Testis (tissue), 3 donors: ENCODE results near the gene FHOD1. TPM values are rescaled to one million over a fixed set of nuclear protein-coding genes. Genes with fewer than 3 reads are reported as not detected.

Experiments
- DNase-seq: peaks from one replicate; pipeline ENCODE4 v3.0.0-alpha.2; 2019
- H3K27ac ChIP-seq, 2 donors: fragments of 200-600 bp; sonication (generic); one replicate each; pipeline ENCODE4 v1.5.1; 2019
- H3K27me3 ChIP-seq: fragments of 200-600 bp; sonication (generic); one replicate; pipeline ENCODE4 v1.5.1; 2019
- H3K36me3 ChIP-seq: fragments of 200-600 bp; sonication (generic); one replicate; pipeline ENCODE4 v1.5.1; 2017; ENCODE audit warnings: low read depth; ENCODE audit errors: missing control alignments
- H3K4me1 ChIP-seq: fragments of 200-600 bp; sonication (generic); one replicate; pipeline ENCODE4 v1.5.1; 2019
- H3K4me3 ChIP-seq, 2 donors: fragments of 200-600 bp; sonication (generic); one replicate each; pipeline ENCODE4 v1.5.1; 2017 to 2019
- H3K9me3 ChIP-seq: fragments of 200-600 bp; sonication (generic); one replicate; pipeline ENCODE4 v1.5.1; 2017
- CTCF ChIP-seq, 3 experiments: fragments of 450-650 bp in 2 of 3; fragments of 200-600 bp in 1 of 3; sonication (generic) in 1 of 3; IDR thresholded peaks; one replicate each; pipeline ENCODE4 v1.5.1; 2016 to 2019; ENCODE audit warnings: antibody characterized with exemption in 3 of 3, mild to moderate bottlenecking in 2 of 3, moderate library complexity in 1 of 3
- POLR2A ChIP-seq: fragments of 450-650 bp; IDR thresholded peaks from one replicate; pipeline ENCODE4 v1.6.1; 2017; ENCODE audit warnings: antibody characterized with exemption, mild to moderate bottlenecking, moderate library complexity
- WGBS, 2 donors: methylation state at CpG; one replicate each; pipeline ENCODE4 v1.1.5; 2018; 5-methylcytosine and 5-hydroxymethylcytosine counted together
- intact Hi-C: fragments of 100-400 bp; cut with DNase I; formaldehyde crosslinking; loops from one replicate; pipeline ENCODE4 v1.15.1; 2023; ENCODE audit warnings: low total_unique reads
- polyA plus RNA-seq: library from polyadenylated mRNA; stranded (reverse); fragments of 350-450 nt; fragmentation: Illumina TruSeq; extraction: RNeasy Lipid Tissue Mini Kit (QIAGEN cat#74804); gene quantifications from one replicate; pipeline ENCODE4 v1.2.3, GENCODE V29; 2014; ENCODE audit warnings: low read depth, low replicate concordance; ENCODE audit not compliant: insufficient read depth
- total RNA-seq, 2 donors: library from RNA; depleted of rRNA; stranded (reverse); fragments of >200 nt; gene quantifications; one replicate each; pipeline ENCODE4 v1.2.3, GENCODE V29; 2016

Gene FHOD1
- total and polyA plus RNA-seq, 3 donors from 2014 or later, result 17.0 to 40.0 (median 28.8) TPM

- no peaks in the 10 kb centered on the region for H3K36me3 ChIP-seq
- H3K4me1 ChIP-seq, result peaks cover 42% of the 10 kb centered on the region
- no peaks in the 10 kb centered on the region for H3K9me3 ChIP-seq
- WGBS, 2 donors, result 70 to 75% methylated on average over 12 to 13 of the region's 13 CpGs
- H3K27me3 ChIP-seq, result no peaks in the 10 kb centered on the region
- intact Hi-C loops, result no loop called here
- TF ChIP-seq POLR2A, result no peak
- no peak for TF ChIP-seq CTCF (IDR thresholded peaks at IDR 0.05)
- no peak overlapping the region for H3K4me3 ChIP-seq
- H3K27ac ChIP-seq, result no peak overlapping the region
- DNase-seq, result no peak
Measured at GRCh38 chr16:67190448-67191399, 56.6 kb downstream of the FHOD1 start.

- no peak for DNase-seq
- no peak within 1 kb of the TSS for H3K27ac ChIP-seq
- TF ChIP-seq CTCF (IDR thresholded peaks at IDR 0.05) (no peak), POLR2A (no peak)
- H3K27me3 ChIP-seq, result no peaks in the 10 kb centered on the region
- intact Hi-C loops, result no loop called here
- H3K4me1 ChIP-seq, result peaks cover 47% of the 10 kb centered on the region
- no peaks in the 10 kb centered on the region for H3K9me3 ChIP-seq
- WGBS, 2 donors, result 31 to 49% methylated on average over 6 of the region's 6 CpGs
- no peaks in the 10 kb centered on the region for H3K36me3 ChIP-seq
- no peak within 1 kb of the TSS for H3K4me3 ChIP-seq
Measured at GRCh38 chr16:67190041-67190440, 57.2 kb downstream of the FHOD1 start, which contains the start of gene EXOC3L1. Gene EXOC3L1 (minus strand): TSS chr16:67190136. CDS start chr16:67189676, 460 bp downstream.

GRCh38 chr16:67188798-67189197, 58.5 kb downstream of the FHOD1 start:
- 96 to 97% methylated on average over 6 to 15 of the region's 15 CpGs for WGBS, 2 donors
- peaks cover 51% of the 10 kb centered on the region for H3K4me1 ChIP-seq
- no peaks in the 10 kb centered on the region for H3K9me3 ChIP-seq
- H3K27me3 ChIP-seq, result no peaks in the 10 kb centered on the region
- intact Hi-C loops, result no loop called here
- no peak overlapping the region for H3K4me3 ChIP-seq
- H3K27ac ChIP-seq, result no peak overlapping the region
- DNase-seq, result no peak
- TF ChIP-seq POLR2A (no peak), CTCF (IDR thresholded peaks at IDR 0.05) (no peak)
- H3K36me3 ChIP-seq, result no peaks in the 10 kb centered on the region

- no peaks in the 10 kb centered on the region for H3K9me3 ChIP-seq
- no peaks in the 10 kb centered on the region for H3K27me3 ChIP-seq
- intact Hi-C loops, result no loop called here
- 62 to 75% methylated on average over 4 of the region's 4 CpGs for WGBS, 2 donors
- no peak overlapping the region for H3K4me3 ChIP-seq
- TF ChIP-seq POLR2A, result no peak
- no peak for TF ChIP-seq CTCF (IDR thresholded peaks at IDR 0.05)
- peaks cover 47% of the 10 kb centered on the region for H3K4me1 ChIP-seq
- no peaks in the 10 kb centered on the region for H3K36me3 ChIP-seq
- H3K27ac ChIP-seq, result no peak overlapping the region
- DNase-seq, result no peak
Measured at GRCh38 chr16:67188323-67188722, 59.0 kb downstream of the FHOD1 start.
